GM12878 (cell line): ENCODE measurements around the gene CAST. TPM values are rescaled to one million over a fixed set of nuclear protein-coding genes. Genes with fewer than 3 reads are reported as not detected.

Source experiments
- ATAC-seq: fragments of 200-7000 bp; cut with Tn5 transposase; 3 replicates; pipeline ENCODE4 v1.9.1; 2020; ENCODE audit warnings: mild to moderate bottlenecking, moderate library complexity
- BruUV-seq: library from RNA; stranded (reverse); fragments of 400-500 nt; replicated peaks from 2 replicates; lab custom pipeline; 2021; lab: Mats Ljungman, UMichigan
- CTCF ChIA-PET: fragments of 300-600 bp; sonication (Branson Sonifier 250); formaldehyde crosslinking; extraction: SDS; loops from one replicate; lab custom pipeline; 2021; ENCODE audit warnings: inconsistent platforms; lab: Yijun Ruan, JAX
- POLR2A ChIA-PET: fragments of 350-600 bp; formaldehyde crosslinking; extraction: SDS; loops from one replicate; lab custom pipeline; 2021; ENCODE audit warnings: inconsistent platforms; lab: Charles Lee
- RAD21 ChIA-PET: fragments of 300-600 bp; sonication (Branson Sonifier 250); formaldehyde crosslinking; loops from one replicate; lab custom pipeline; 2023; ENCODE audit warnings: antibody characterized with exemption; ENCODE audit not compliant: unreplicated experiment; lab: Charles Lee
- SMC1A ChIA-PET: fragments of 300-600 bp; sonication (Branson Sonifier 250); formaldehyde crosslinking; loops from one replicate; lab custom pipeline; 2023; ENCODE audit not compliant: unreplicated experiment, uncharacterized antibody; lab: Charles Lee
- DNase-seq: peaks from one replicate; pipeline ENCODE4 v3.0.0-alpha.2; 2011; ENCODE audit warnings: low read depth, low spot score
- FAIRE-seq: peaks from 3 replicates; lab custom pipeline; 2011; peaks lifted over from hg19 to GRCh38; lab: Jason Lieb, UNC
- H2AFZ ChIP-seq: 2 replicates; pipeline ENCODE4 v1.6.0; 2011; ENCODE audit warnings: low read depth, low read length, control low read depth; ENCODE audit not compliant: control insufficient read depth
- H3K27ac ChIP-seq: 2 replicates; pipeline ENCODE4 v1.5.1; 2011; ENCODE audit warnings: control low read depth; ENCODE audit not compliant: control insufficient read depth, insufficient read depth
- H3K27me3 ChIP-seq, 2 experiments: replicated peaks in 1 of 2; 2 replicates each; pipeline versions ENCODE4 v1.6.0 to v1.6.1; 2011; ENCODE audit warnings: low read length in 1 of 2; ENCODE audit not compliant: control insufficient read depth in 2 of 2, insufficient read depth in 2 of 2
- H3K36me3 ChIP-seq, 2 experiments: 2 replicates each; pipeline ENCODE4 v1.5.1; 2011; ENCODE audit warnings: low read length in 1 of 2; ENCODE audit not compliant: control insufficient read depth in 2 of 2, insufficient read depth in 2 of 2
- H3K4me1 ChIP-seq: 2 replicates; pipeline ENCODE4 v1.6.1; 2011; ENCODE audit warnings: mild to moderate bottlenecking, low read length, moderate library complexity, mixed read lengths; ENCODE audit not compliant: control insufficient read depth, insufficient read depth
- H3K4me2 ChIP-seq: 2 replicates; pipeline ENCODE4 v1.6.0; 2011; ENCODE audit warnings: control low read depth; ENCODE audit not compliant: control insufficient read depth, insufficient read depth
- H3K4me3 ChIP-seq: fragments of 200-600 bp; sonication (generic); 2 replicates; pipeline ENCODE4 v1.5.1; 2016
- H3K79me2 ChIP-seq: 2 replicates; pipeline ENCODE4 v1.6.0; 2011; ENCODE audit warnings: low read length; ENCODE audit not compliant: control insufficient read depth, insufficient read depth
- H3K9ac ChIP-seq: 2 replicates; pipeline ENCODE4 v1.8.0; 2011; ENCODE audit warnings: low read length, control low read depth, mixed read lengths; ENCODE audit not compliant: control insufficient read depth, insufficient read depth
- H3K9me3 ChIP-seq: replicated peaks from 3 replicates; pipeline ENCODE4 v1.5.1; 2011; ENCODE audit warnings: mild to moderate bottlenecking, low read length; ENCODE audit not compliant: control insufficient read depth, insufficient read depth
- H4K20me1 ChIP-seq: 2 replicates; pipeline ENCODE4 v1.6.0; 2011; ENCODE audit not compliant: control insufficient read depth, insufficient read depth
- BMI1 ChIP-seq: fragments of 450-650 bp; IDR thresholded peaks from 2 replicates; pipeline ENCODE4 v1.6.1; 2016; ENCODE audit warnings: mild to moderate bottlenecking, moderate library complexity, borderline replicate concordance
- CBFB ChIP-seq: IDR thresholded peaks from 2 replicates; pipeline ENCODE4 v1.6.1; 2016; ENCODE audit warnings: antibody characterized with exemption, low read depth
- CEBPB ChIP-seq, 2 experiments: fragments of 150-350 bp in 1 of 2; IDR thresholded peaks; 2 replicates each; pipeline ENCODE4 v1.6.1; 2012 to 2014; ENCODE audit warnings: low read depth in 2 of 2, low read length in 2 of 2, borderline replicate concordance in 1 of 2, inconsistent platforms in 1 of 2
- EP300 ChIP-seq, 2 experiments: fragments of 150-350 bp in 1 of 2; IDR thresholded peaks; 2 replicates each; pipeline ENCODE4 v1.6.1; 2011 to 2012; ENCODE audit warnings: low read depth in 2 of 2, low read length in 2 of 2, borderline replicate concordance in 1 of 2, improper control_type of control experiment in 1 of 2, inconsistent platforms in 1 of 2; ENCODE audit not compliant: control insufficient read depth in 1 of 2
- FOXK2 ChIP-seq: fragments of 450-650 bp; IDR thresholded peaks from 2 replicates; pipeline ENCODE4 v1.6.1; 2017; ENCODE audit warnings: mild to moderate bottlenecking, moderate library complexity
- IKZF2 ChIP-seq, 2 experiments: fragments of 450-650 bp; IDR thresholded peaks; 2 replicates each; pipeline ENCODE4 v1.6.1; 2017; ENCODE audit warnings: mild to moderate bottlenecking in 2 of 2, moderate library complexity in 2 of 2
- JUNB ChIP-seq: IDR thresholded peaks from 2 replicates; pipeline ENCODE4 v1.6.1; 2016; ENCODE audit warnings: antibody characterized with exemption, mild to moderate bottlenecking
- PAX8 ChIP-seq: fragments of 450-650 bp; IDR thresholded peaks from 2 replicates; pipeline ENCODE4 v1.6.1; 2017; ENCODE audit warnings: mild to moderate bottlenecking, moderate library complexity
- RAD21 ChIP-seq: IDR thresholded peaks from 2 replicates; pipeline ENCODE4 v1.6.1; 2011; ENCODE audit warnings: mild to moderate bottlenecking, low read depth, low read length, moderate library complexity; ENCODE audit not compliant: insufficient read depth
- YBX1 ChIP-seq: fragments of 450-650 bp; IDR thresholded peaks from 2 replicates; pipeline ENCODE4 v1.6.1; 2016; ENCODE audit warnings: antibody characterized with exemption
- WGBS: methylation state at CpG from one replicate; pipeline ENCODE4 v1.1.6; 2016; ENCODE audit warnings: low lambda C conversion rate; ENCODE audit not compliant: insufficient replicate concordance, insufficient coverage; ENCODE audit errors: missing lambda C conversion rate; 5-methylcytosine and 5-hydroxymethylcytosine counted together
- in situ Hi-C: fragments of 300-500 bp; cut with MboI; formaldehyde crosslinking; loops from 9 replicates; pipeline ENCODE4 v1.14.3; 2018; ENCODE audit warnings: mixed read lengths
- intact Hi-C: fragments of 100-400 bp; cut with micrococcal nuclease; formaldehyde crosslinking; loops from one replicate; pipeline ENCODE4 v1.14.2; 2022; ENCODE audit not compliant: unreplicated experiment
- polyA plus RNA-seq, 11 experiments: library from polyadenylated mRNA; depleted of rRNA in 4 of 11; unstranded in 6 of 11; stranded (reverse) in 5 of 11; fragments of >200 nt; fragmentation: Nextera tagmentation in 4 of 11; fragmentation: Illumina TruSeq in 1 of 11; extraction: Ambion mirVana in 4 of 11; extraction: Trizol in 1 of 11; gene quantifications; 1 replicate in 1 of 11; 2 replicates in 10 of 11; pipeline versions ENCODE4 v1.2.1 to v1.2.3, GENCODE V29; 2011 to 2016; ENCODE audit warnings: inconsistent platforms in 2 of 11, missing spikeins in 2 of 11, low read depth in 1 of 11
- total RNA-seq, 4 experiments: library from RNA; depleted of rRNA in 3 of 4; stranded (reverse); fragments of >200 nt in 3 of 4; fragmentation: Illumina TruSeq in 1 of 4; extraction: Trizol in 1 of 4; gene quantifications; 2 replicates each; pipeline versions ENCODE4 v1.2.1 to v1.2.3, GENCODE V29; 2013 to 2021
- TF ChIP-seq, protein P1 (sequence below): IDR thresholded peaks from 2 replicates; pipeline ENCODE4 v1.6.1; 2012; ENCODE audit warnings: low read depth, low read length, improper control_type of control experiment

CAST gene
- total and polyA plus RNA-seq, 10 of the 15 experiments (the other 5 are each of a cell fraction or from before 2014, with no cell fraction given) = 31.7 to 140 (median 68.5) TPM

DNA sequence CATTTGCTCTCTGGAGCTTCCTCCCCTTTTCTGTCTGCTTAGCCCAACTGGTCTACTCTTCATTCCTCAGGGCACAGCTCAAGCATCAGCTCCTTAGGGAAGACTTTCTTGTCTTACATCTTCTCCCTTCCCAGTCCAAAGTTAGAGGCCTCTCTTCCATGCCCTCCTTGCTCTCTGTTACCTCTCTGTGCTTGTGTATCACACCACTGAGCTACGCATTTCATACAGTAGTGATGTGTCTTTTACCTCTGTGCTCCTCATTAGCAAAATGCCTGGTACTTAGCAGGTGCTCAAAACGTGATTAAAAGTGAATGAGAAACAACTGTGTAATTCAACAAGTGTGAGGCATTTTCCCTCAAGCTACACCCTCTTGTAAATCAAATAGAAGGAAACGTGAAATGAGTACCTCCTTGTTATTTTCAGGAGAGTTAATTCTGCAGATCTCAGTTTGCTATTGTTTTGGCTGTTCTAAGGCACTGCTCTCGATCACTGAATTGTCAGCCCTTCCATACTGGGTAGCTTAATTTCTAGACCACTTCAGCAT is 106.6 kb downstream of the CAST start:
- no peak for FAIRE-seq
- no peak overlapping the region for H3K4me2 ChIP-seq
- ATAC-seq = no peak
- H2AFZ ChIP-seq = no peak overlapping the region
- SMC1A ChIA-PET = interaction anchor here (0.6 to 2.0 kb wide), 6 partner anchors 10 to 1027 kb away, joined by 3 to 6 read pairs (median 3); no protein-coding TSS in a partner anchor
- TF ChIP-seq, protein P1, sequence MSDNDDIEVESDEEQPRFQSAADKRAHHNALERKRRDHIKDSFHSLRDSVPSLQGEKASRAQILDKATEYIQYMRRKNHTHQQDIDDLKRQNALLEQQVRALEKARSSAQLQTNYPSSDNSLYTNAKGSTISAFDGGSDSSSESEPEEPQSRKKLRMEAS = no peak
- TF ChIP-seq YBX1 = no peak
- no peak for TF ChIP-seq EP300 (IDR thresholded peaks at IDR 0.05; ENCODE audit: borderline replicate concordance in 1 of 2, control insufficient read depth in 1 of 2, low read depth in 2 of 2, low read length in 2 of 2)
- TF ChIP-seq FOXK2 = no peak
- no peak for TF ChIP-seq JUNB
- TF ChIP-seq IKZF2 (IDR thresholded peaks at IDR 0.05) = no peak
- TF ChIP-seq BMI1 = no peak
- no peak for TF ChIP-seq CEBPB (IDR thresholded peaks at IDR 0.05; ENCODE audit: borderline replicate concordance in 1 of 2, low read depth in 2 of 2, low read length in 2 of 2)
- no peak for TF ChIP-seq CBFB
- TF ChIP-seq PAX8 = no peak
- no peak for TF ChIP-seq RAD21
- TF ChIP-seq, all 136 proteins: peak for 0
- no TSS peak for BruUV-seq
- H3K36me3 ChIP-seq = peaks cover 4 to 28% of the 10 kb centered on the region in 2 experiments
- intact Hi-C loops = no loop called here
- no peaks in the 10 kb centered on the region for H3K27me3 ChIP-seq
- ChIA-PET POLR2A (interaction anchor here (1.2 kb wide), 1 partner anchor 23 kb away, joined by 3 read pairs; no protein-coding TSS in a partner anchor), RAD21 (interaction anchor here (0.9 to 2.1 kb wide), 2 partner anchors 16 to 374 kb away, joined by 3 to 4 read pairs; partner anchors contain the start of gene LIX1), CTCF (interaction anchor here (1.3 to 4.5 kb wide), 3 partner anchors 17 to 393 kb away, joined by 4 to 23 read pairs (median 4); no protein-coding TSS in a partner anchor)
- no peak for DNase-seq
- no peak overlapping the region for H3K9ac ChIP-seq
- H3K27ac ChIP-seq = no peak overlapping the region
- H3K9me3 ChIP-seq = no peaks in the 10 kb centered on the region; the same call in 2 of the 3 replicates
- H3K79me2 ChIP-seq = no peaks in the 10 kb centered on the region
- H3K4me1 ChIP-seq = no peaks in the 10 kb centered on the region
- no peak overlapping the region for H3K4me3 ChIP-seq
- in situ Hi-C loops = no loop called here
- WGBS = 77% methylated on average over 4 of the region's 4 CpGs
- H4K20me1 ChIP-seq = no peaks in the 10 kb centered on the region
